Osteoblast (primary cell): ENCODE results near the gene CLTCL1. TPM values are rescaled to one million over a fixed set of nuclear protein-coding genes. Genes with fewer than 3 reads are reported as not detected.

ENCODE experiments used
- DNase-seq: peaks from one replicate; pipeline ENCODE4 v3.0.0; 2011; ENCODE audit warnings: low spot score, mixed read lengths; ENCODE audit not compliant: insufficient read length; ENCODE audit errors: missing footprints
- H2AFZ ChIP-seq: 2 replicates; pipeline ENCODE4 v1.6.0; 2011; ENCODE audit warnings: mild to moderate bottlenecking, low read length
- H3K27ac ChIP-seq: 2 replicates; pipeline ENCODE4 v1.5.1; 2011; ENCODE audit warnings: mild to moderate bottlenecking, low read depth, low read length, moderate library complexity
- H3K27me3 ChIP-seq: 2 replicates; pipeline ENCODE4 v1.6.0; 2012; ENCODE audit warnings: mild to moderate bottlenecking, control low read depth, inconsistent platforms, low read length, moderate library complexity; ENCODE audit not compliant: insufficient read depth
- H3K36me3 ChIP-seq: 2 replicates; pipeline ENCODE4 v1.5.1; 2011; ENCODE audit warnings: mild to moderate bottlenecking, low read length, control low read depth, moderate library complexity; ENCODE audit not compliant: insufficient read depth
- H3K4me1 ChIP-seq: 2 replicates; pipeline ENCODE4 v1.5.1; 2011; ENCODE audit warnings: mild to moderate bottlenecking, low read length, control low read depth, moderate library complexity; ENCODE audit not compliant: insufficient read depth
- H3K4me2 ChIP-seq: 2 replicates; pipeline ENCODE4 v1.6.0; 2011; ENCODE audit warnings: mild to moderate bottlenecking, low read length; ENCODE audit not compliant: insufficient read depth
- H3K4me3 ChIP-seq: fragments of 200-600 bp; sonication (generic); 3 replicates; pipeline ENCODE4 v1.5.1; 2012; ENCODE audit warnings: mild to moderate bottlenecking, low read length, inconsistent platforms; ENCODE audit not compliant: insufficient read depth
- H3K79me2 ChIP-seq: 2 replicates; pipeline ENCODE4 v1.6.0; 2012; ENCODE audit warnings: mild to moderate bottlenecking, low read length, control low read depth, inconsistent platforms; ENCODE audit not compliant: insufficient read depth
- H3K9me3 ChIP-seq: 2 replicates; pipeline ENCODE4 v1.5.1; 2011; ENCODE audit warnings: low read depth, low read length, control low read depth
- H4K20me1 ChIP-seq: 2 replicates; pipeline ENCODE4 v1.6.0; 2012; ENCODE audit warnings: mild to moderate bottlenecking, low read length, control low read depth; ENCODE audit not compliant: insufficient read depth
- total RNA-seq: library from RNA; depleted of rRNA; stranded (reverse); fragments of >200 nt; gene quantifications from 2 replicates; pipeline ENCODE4 v1.2.3, GENCODE V29; 2012
- TF ChIP-seq, protein P1 (sequence below): IDR thresholded peaks from 2 replicates; pipeline ENCODE4 v1.5.1; 2011; ENCODE audit warnings: mild to moderate bottlenecking, low read depth, low read length, moderate library complexity; ENCODE audit errors: extremely low read depth

CLTCL1 gene
- total RNA-seq, 1 donor: 29.7 TPM

DNA sequence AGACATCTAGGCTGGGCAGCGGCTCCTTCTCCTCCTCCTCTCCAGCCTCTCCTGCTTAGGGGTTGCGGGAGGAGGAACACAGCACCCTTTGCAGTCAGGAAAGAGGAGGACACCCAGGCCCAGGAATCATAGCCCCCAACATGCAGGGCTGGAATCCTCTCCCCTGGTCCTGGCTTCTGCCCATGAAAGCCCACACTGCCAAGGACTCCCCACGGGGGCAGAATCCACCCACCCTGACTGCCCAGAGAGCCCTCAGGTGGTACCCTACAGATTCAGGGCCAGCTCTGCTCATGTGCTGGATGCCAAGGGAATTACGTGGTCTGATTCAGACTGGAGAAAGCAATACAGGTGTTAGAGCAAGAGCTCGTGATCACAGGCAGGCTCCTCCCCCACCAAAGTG lies 151.5 kb downstream of the CLTCL1 start:
- Histone ChIP-seq H2AFZ (no peak overlapping the region), H3K4me1 (peaks cover 5% of the 10 kb centered on the region), H3K9me3 (no peaks in the 10 kb centered on the region), H3K79me2 (peaks cover 23% of the 10 kb centered on the region), H3K4me3 (no peak overlapping the region), H3K36me3 (peaks cover 63% of the 10 kb centered on the region), H4K20me1 (peaks cover 6% of the 10 kb centered on the region), H3K27me3 (no peaks in the 10 kb centered on the region), H3K4me2 (no peak overlapping the region), H3K27ac (no peak overlapping the region)
- TF ChIP-seq, protein P1, sequence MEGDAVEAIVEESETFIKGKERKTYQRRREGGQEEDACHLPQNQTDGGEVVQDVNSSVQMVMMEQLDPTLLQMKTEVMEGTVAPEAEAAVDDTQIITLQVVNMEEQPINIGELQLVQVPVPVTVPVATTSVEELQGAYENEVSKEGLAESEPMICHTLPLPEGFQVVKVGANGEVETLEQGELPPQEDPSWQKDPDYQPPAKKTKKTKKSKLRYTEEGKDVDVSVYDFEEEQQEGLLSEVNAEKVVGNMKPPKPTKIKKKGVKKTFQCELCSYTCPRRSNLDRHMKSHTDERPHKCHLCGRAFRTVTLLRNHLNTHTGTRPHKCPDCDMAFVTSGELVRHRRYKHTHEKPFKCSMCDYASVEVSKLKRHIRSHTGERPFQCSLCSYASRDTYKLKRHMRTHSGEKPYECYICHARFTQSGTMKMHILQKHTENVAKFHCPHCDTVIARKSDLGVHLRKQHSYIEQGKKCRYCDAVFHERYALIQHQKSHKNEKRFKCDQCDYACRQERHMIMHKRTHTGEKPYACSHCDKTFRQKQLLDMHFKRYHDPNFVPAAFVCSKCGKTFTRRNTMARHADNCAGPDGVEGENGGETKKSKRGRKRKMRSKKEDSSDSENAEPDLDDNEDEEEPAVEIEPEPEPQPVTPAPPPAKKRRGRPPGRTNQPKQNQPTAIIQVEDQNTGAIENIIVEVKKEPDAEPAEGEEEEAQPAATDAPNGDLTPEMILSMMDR: no peak
- DNase-seq: no peak

DNA sequence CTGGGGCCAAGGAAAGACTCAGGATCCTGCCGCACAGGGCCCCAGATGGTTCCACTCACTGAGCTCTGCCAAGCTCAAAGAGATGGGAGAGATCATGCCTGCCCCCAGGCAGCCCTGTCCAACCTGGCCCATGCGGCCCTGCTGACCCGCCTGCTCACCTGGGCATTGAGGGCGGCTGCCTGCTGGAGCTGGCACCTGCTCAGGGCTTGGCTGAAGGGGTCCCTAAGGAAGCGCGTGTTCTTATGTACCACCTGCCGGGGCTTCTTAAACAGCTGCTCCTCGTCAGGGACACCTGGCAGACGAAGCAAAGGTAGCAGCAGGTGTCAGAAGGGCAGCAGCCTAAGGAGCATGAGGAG lies 152.5 kb downstream of the CLTCL1 start:
- peaks cover 5% of the 10 kb centered on the region for H3K4me1 ChIP-seq
- H2AFZ ChIP-seq: no peak overlapping the region
- H3K4me3 ChIP-seq: no peak overlapping the region
- H3K4me2 ChIP-seq: no peak overlapping the region
- H3K27ac ChIP-seq: no peak overlapping the region
- H3K79me2 ChIP-seq: peaks cover 18% of the 10 kb centered on the region
- TF ChIP-seq, protein P1: no peak
- no peaks in the 10 kb centered on the region for H3K9me3 ChIP-seq
- H3K27me3 ChIP-seq: no peaks in the 10 kb centered on the region
- H4K20me1 ChIP-seq: peaks cover 6% of the 10 kb centered on the region
- H3K36me3 ChIP-seq: peaks cover 70% of the 10 kb centered on the region
- DNase-seq: peak; percentile 83

DNA sequence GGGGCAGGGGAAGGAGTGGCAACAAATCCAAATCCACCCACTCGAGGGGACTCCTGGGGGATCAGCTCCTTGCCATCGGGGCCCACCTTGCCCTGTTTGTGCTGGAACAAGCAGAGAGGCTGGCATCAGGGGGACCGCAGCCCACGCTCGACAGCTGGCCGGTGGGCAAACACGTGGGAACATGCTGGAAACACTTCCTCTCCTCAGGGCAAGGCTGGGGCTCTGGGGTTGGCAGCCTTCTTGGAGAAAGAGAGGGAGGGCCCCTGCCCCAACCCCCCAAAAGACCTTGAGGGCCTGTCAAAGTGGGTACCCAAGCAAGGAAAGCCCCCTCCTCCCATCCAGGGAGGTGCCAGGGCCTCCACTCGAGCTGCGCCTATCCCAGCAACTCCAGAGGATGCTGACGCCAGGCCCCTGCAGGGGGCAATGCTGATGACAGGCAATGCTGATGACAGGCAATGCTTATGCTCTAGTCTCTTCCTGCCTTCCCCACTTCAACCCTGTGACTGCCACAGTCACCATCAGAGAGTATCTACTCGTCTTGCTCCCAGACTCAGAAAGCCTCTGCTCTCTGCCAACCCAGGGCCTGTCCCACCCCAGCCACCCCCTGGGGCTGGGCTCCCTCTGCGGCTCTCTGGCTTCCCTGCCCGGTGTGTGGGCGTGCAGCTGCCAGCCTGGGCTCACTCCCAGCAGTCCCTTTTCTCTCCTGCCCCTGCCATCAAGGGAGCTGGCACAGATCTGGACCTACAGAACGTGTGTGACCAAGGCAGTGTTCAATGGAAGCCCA lies 153.1 kb downstream of the CLTCL1 start:
- no peaks in the 10 kb centered on the region for H3K4me1 ChIP-seq
- H3K9me3 ChIP-seq: no peaks in the 10 kb centered on the region
- no peaks in the 10 kb centered on the region for H3K27me3 ChIP-seq
- peaks cover 71% of the 10 kb centered on the region for H3K36me3 ChIP-seq
- TF ChIP-seq, protein P1: no peak
- peaks cover 12% of the 10 kb centered on the region for H3K79me2 ChIP-seq
- no peak overlapping the region for H3K27ac ChIP-seq
- H3K4me3 ChIP-seq: no peak overlapping the region
- H4K20me1 ChIP-seq: peaks cover 2% of the 10 kb centered on the region
- DNase-seq: peak; percentile 58
- no peak overlapping the region for H3K4me2 ChIP-seq
- no peak overlapping the region for H2AFZ ChIP-seq

DNA sequence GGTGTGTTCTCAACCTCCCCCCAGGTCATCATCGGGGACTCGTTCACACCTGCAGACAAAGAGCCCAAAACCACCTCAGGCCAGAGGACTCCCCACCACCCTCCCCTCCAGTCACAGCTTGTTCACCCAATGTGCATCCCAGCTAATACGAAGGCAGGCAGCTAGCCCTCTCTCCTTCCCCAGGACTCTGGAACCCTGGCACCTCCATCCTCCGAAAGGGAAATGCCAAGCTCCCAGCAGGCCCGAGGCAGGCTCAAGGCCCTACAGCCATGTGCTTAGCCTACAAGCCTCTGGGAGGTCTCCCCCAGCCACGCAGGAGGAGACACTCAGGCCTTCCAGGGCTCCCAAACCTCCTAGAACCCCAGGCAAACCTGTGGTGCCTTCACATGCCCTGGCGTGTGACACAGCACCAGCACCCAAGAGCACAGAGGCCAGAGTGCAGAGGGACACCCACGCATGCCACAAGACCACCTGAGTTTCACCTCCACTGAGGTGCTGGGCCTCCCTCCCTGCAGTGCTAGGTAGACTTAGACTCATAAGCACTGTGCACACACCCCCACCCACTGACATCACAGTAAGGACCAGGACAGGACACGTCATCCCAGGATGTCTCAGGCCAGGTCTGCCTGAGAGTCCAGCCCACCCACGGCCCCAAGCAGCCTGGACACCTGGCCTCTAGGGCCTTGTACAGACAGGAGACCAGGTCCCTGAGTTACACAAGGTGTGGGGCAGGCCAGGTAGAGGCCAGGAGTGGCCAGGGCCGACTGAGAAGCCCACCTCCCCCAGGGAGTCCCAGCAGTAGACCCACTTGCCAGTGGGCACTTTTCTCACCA lies 153.9 kb downstream of the CLTCL1 start:
- H3K36me3 ChIP-seq: peaks cover 78% of the 10 kb centered on the region

More for the DNA sequence above, 153.9 kb downstream of the CLTCL1 start:
- Histone ChIP-seq H3K9me3 (no peaks in the 10 kb centered on the region), H3K4me1 (no peaks in the 10 kb centered on the region), H3K27me3 (no peaks in the 10 kb centered on the region), H3K27ac (no peak overlapping the region), H4K20me1 (peaks cover under 1% of the 10 kb centered on the region), H3K4me3 (no peak overlapping the region), H2AFZ (no peak overlapping the region), H3K79me2 (peaks cover 6% of the 10 kb centered on the region), H3K4me2 (no peak overlapping the region)
- TF ChIP-seq, protein P1: no peak
- DNase-seq: peak; percentile 70
